OCI-LY7 (cell line): ENCODE data around the gene VSIR. TPM values are rescaled to one million over a fixed set of nuclear protein-coding genes. Genes with fewer than 3 reads are reported as not detected.

Experiments
- BruUV-seq: library from RNA; stranded (reverse); fragments of 400-500 nt; replicated peaks from 2 replicates; lab custom pipeline; 2021; lab: Mats Ljungman, UMichigan
- CTCF ChIA-PET: fragments of 300-600 bp; sonication (Branson Sonifier 250); formaldehyde crosslinking; loops from one replicate; lab custom pipeline; 2022; ENCODE audit warnings: antibody characterized with exemption; ENCODE audit not compliant: unreplicated experiment; lab: Charles Lee
- POLR2A ChIA-PET: fragments of 300-600 bp; sonication (Branson Sonifier 250); formaldehyde crosslinking; loops from one replicate; lab custom pipeline; 2022; ENCODE audit warnings: antibody characterized with exemption; lab: Charles Lee
- DNase-seq: peaks from one replicate; pipeline ENCODE4 v3.0.0-alpha.2; 2015; ENCODE audit warnings: low spot score
- H2AFZ ChIP-seq: fragments of 200-600 bp; sonication (generic), shearing (Covaris generic); 2 replicates; pipeline ENCODE4 v1.6.1; 2014; ENCODE audit warnings: mild to moderate bottlenecking, antibody characterized with exemption, low read length, moderate library complexity
- H3K27ac ChIP-seq: fragments of 200-600 bp; sonication (generic); 2 replicates; pipeline ENCODE4 v1.5.1; 2014; ENCODE audit warnings: mixed run types, low read depth, mild to moderate bottlenecking, moderate library complexity, low read length, inconsistent platforms; ENCODE audit not compliant: poor library complexity, severe bottlenecking
- H3K36me3 ChIP-seq: fragments of 200-600 bp; sonication (generic); 2 replicates; pipeline ENCODE4 v1.6.1; 2014; ENCODE audit warnings: mild to moderate bottlenecking, antibody characterized with exemption, low read length, moderate library complexity, mixed read lengths; ENCODE audit not compliant: insufficient read depth
- H3K4me1 ChIP-seq: fragments of 200-600 bp; sonication (generic); 2 replicates; pipeline ENCODE4 v1.5.1; 2014; ENCODE audit warnings: mild to moderate bottlenecking, low read length; ENCODE audit not compliant: insufficient read depth, poor library complexity, severe bottlenecking
- H3K4me2 ChIP-seq: fragments of 200-600 bp; sonication (generic); 2 replicates; pipeline ENCODE4 v1.6.1; 2014; ENCODE audit warnings: mild to moderate bottlenecking, low read length
- H3K4me3 ChIP-seq: fragments of 200-600 bp; sonication (generic); 2 replicates; pipeline ENCODE4 v1.5.1; 2014; ENCODE audit warnings: mild to moderate bottlenecking, low read depth, low read length; ENCODE audit not compliant: poor library complexity, severe bottlenecking
- H3K79me2 ChIP-seq: fragments of 200-600 bp; sonication (generic); 2 replicates; pipeline ENCODE4 v1.6.1; 2016; ENCODE audit warnings: low read depth, mild to moderate bottlenecking, low read length, moderate library complexity, mixed read lengths; ENCODE audit not compliant: insufficient read depth
- H3K9me2 ChIP-seq: fragments of 200-600 bp; sonication (generic); 2 replicates; pipeline ENCODE4 v1.6.1; 2016; ENCODE audit warnings: mild to moderate bottlenecking, low read length, mixed read lengths; ENCODE audit not compliant: insufficient read depth
- H3K9me3 ChIP-seq: fragments of 200-600 bp; sonication (generic); 2 replicates; pipeline ENCODE4 v1.6.1; 2014; ENCODE audit warnings: mild to moderate bottlenecking, mixed run types, low read length, mixed read lengths
- H4K20me1 ChIP-seq: fragments of 200-600 bp; sonication (generic); 2 replicates; pipeline ENCODE4 v1.6.1; 2014; ENCODE audit warnings: mild to moderate bottlenecking, antibody characterized with exemption, low read length, moderate library complexity, mixed read lengths; ENCODE audit not compliant: insufficient read depth
- EZH2phosphoT487 ChIP-seq: fragments of 200-600 bp; sonication (generic); IDR thresholded peaks from 2 replicates; pipeline ENCODE4 v1.6.1; 2018; ENCODE audit warnings: low read depth, borderline replicate concordance, mild to moderate bottlenecking, mixed run types, antibody characterized with exemption, low read length, moderate library complexity, mixed read lengths
- intact Hi-C: fragments of 100-400 bp; cut with micrococcal nuclease; formaldehyde crosslinking; loops from one replicate; pipeline ENCODE4 v1.10.0; 2022; ENCODE audit not compliant: unreplicated experiment
- total RNA-seq, 2 experiments: library from RNA; depleted of rRNA in 1 of 2; stranded (reverse); fragments of >200 nt in 1 of 2; shearing (Covaris generic) in 1 of 2; gene quantifications; 2 replicates each; pipeline ENCODE4 v1.2.3, GENCODE V29; 2014 to 2022
- TF ChIP-seq, protein P1 (sequence below): fragments of 200-600 bp; sonication (generic); conservative IDR thresholded peaks from 2 replicates; pipeline ENCODE4 v1.5.1; 2014; ENCODE audit warnings: mild to moderate bottlenecking, antibody characterized with exemption, low read length, moderate library complexity, mixed read lengths

The VSIR gene
- total RNA-seq, 2 experiments from 2014 or later: 2.2 to 9.0 TPM

DNA sequence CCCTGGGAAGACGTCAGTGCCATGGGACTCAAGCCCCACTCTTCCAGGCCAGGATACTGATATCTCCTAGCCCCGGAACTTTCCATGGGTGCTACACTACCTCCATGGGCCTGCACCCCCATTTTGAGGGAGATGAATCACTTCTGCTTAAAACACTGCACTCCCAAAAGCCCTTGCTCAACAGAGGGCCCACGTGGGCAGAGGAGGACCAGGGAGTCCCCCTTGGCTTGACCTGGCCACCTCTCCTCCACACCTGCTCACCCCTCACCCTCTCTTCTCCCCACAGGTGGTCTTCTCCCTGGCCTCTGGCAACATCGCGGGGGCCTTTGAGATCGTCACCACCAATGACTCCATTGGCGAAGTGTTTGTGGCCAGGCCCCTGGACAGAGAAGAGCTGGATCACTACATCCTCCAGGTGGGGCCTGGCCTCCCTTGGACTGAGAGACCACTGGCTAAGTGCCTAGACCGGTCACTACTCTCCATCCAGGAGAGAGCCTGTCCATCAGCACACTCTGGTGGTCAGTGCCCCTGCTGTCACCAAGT is 33.9 kb downstream of the VSIR start:
- Histone ChIP-seq H3K27ac (no peak overlapping the region), H2AFZ (no peak overlapping the region), H4K20me1 (no peaks in the 10 kb centered on the region), H3K9me2 (no peaks in the 10 kb centered on the region), H3K36me3 (no peaks in the 10 kb centered on the region), H3K79me2 (no peaks in the 10 kb centered on the region), H3K4me3 (no peak overlapping the region), H3K9me3 (no peaks in the 10 kb centered on the region), H3K4me1 (peaks cover 31% of the 10 kb centered on the region), H3K4me2 (no peak overlapping the region)
- no peak for TF ChIP-seq EZH2phosphoT487
- TF ChIP-seq, protein P1, sequence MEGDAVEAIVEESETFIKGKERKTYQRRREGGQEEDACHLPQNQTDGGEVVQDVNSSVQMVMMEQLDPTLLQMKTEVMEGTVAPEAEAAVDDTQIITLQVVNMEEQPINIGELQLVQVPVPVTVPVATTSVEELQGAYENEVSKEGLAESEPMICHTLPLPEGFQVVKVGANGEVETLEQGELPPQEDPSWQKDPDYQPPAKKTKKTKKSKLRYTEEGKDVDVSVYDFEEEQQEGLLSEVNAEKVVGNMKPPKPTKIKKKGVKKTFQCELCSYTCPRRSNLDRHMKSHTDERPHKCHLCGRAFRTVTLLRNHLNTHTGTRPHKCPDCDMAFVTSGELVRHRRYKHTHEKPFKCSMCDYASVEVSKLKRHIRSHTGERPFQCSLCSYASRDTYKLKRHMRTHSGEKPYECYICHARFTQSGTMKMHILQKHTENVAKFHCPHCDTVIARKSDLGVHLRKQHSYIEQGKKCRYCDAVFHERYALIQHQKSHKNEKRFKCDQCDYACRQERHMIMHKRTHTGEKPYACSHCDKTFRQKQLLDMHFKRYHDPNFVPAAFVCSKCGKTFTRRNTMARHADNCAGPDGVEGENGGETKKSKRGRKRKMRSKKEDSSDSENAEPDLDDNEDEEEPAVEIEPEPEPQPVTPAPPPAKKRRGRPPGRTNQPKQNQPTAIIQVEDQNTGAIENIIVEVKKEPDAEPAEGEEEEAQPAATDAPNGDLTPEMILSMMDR: no peak
- BruUV-seq: no TSS peak
- DNase-seq: no peak
- POLR2A ChIA-PET: interaction anchor here (1.0 kb wide), 1 partner anchor 10 kb away, joined by 4 read pairs; no protein-coding TSS in a partner anchor
- intact Hi-C loops: no loop called here
- CTCF ChIA-PET: no interaction called here

DNA sequence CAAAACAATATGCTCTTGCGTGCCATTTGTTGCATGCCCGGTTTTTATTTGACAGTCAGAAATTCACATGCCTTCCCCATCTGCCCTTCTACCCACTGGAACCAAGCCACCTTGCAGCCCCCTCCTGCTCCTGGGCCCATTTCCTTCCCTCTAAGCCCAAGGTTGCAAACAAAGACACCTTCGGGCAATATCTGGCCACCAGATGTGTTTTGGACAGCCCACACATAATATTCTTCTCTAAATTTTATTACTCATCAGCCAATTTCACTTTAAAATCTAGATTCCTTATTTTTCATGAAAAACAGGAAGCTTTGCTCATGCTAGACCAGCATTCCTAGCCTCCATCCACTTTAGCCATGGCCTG is 35.5 kb downstream of the VSIR start:
- CTCF ChIA-PET: no interaction called here
- no peaks in the 10 kb centered on the region for H3K9me2 ChIP-seq
- no TSS peak for BruUV-seq
- no peak for DNase-seq
- H4K20me1 ChIP-seq: no peaks in the 10 kb centered on the region
- no peak overlapping the region for H3K4me2 ChIP-seq
- no peaks in the 10 kb centered on the region for H3K36me3 ChIP-seq
- no peak for TF ChIP-seq EZH2phosphoT487
- TF ChIP-seq, protein P1: no peak
- H3K4me1 ChIP-seq: peaks cover 42% of the 10 kb centered on the region
- no peak overlapping the region for H3K27ac ChIP-seq
- no peak overlapping the region for H2AFZ ChIP-seq
- no peaks in the 10 kb centered on the region for H3K9me3 ChIP-seq
- H3K79me2 ChIP-seq: no peaks in the 10 kb centered on the region
- no peak overlapping the region for H3K4me3 ChIP-seq
- POLR2A ChIA-PET: interaction anchor here (0.8 kb wide), 1 partner anchor 11 kb away, joined by 3 read pairs; no protein-coding TSS in a partner anchor
- intact Hi-C loops: no loop called here
